ENCODE measurements around the gene RASA3.
"Not testable (repeated sequence)": the region's sequence is repeated elsewhere in the genome, so short reads cannot be mapped to it uniquely, and the experiment has no call there.

The RASA3 gene

GRCh38 chr13:114029866-114030625 lies 102.4 kb downstream of the RASA3 start:
- DNase-seq: no peak

- DNase-seq: no peak
Observed at GRCh38 chr13:114027826-114028225, 104.6 kb downstream of the RASA3 start.

GRCh38 chr13:114027046-114027715 lies 105.2 kb downstream of the RASA3 start:
- DNase-seq: no peak

- no peak for DNase-seq
Observed at GRCh38 chr13:114026481-114026880, 105.9 kb downstream of the RASA3 start.

- no peak for DNase-seq
Observed at GRCh38 chr13:114025714-114026431, 106.5 kb downstream of the RASA3 start.

GRCh38 chr13:114025405-114025713 lies 107.1 kb downstream of the RASA3 start:
- DNase-seq: no peak

- no peak for DNase-seq
Observed at GRCh38 chr13:114024603-114025404, 107.6 kb downstream of the RASA3 start.

GRCh38 chr13:114023716-114024602 lies 108.5 kb downstream of the RASA3 start:
- no peak for DNase-seq

GRCh38 chr13:114022876-114023275 lies 109.5 kb downstream of the RASA3 start:
- no peak for DNase-seq

- DNase-seq: no peak
Observed at GRCh38 chr13:114022309-114022669, 110.1 kb downstream of the RASA3 start.

- DNase-seq: no peak
Observed at GRCh38 chr13:114021464-114022308, 110.7 kb downstream of the RASA3 start.

- no peak for DNase-seq
Observed at GRCh38 chr13:114020750-114021463, 111.5 kb downstream of the RASA3 start.

GRCh38 chr13:114020134-114020533 lies 112.3 kb downstream of the RASA3 start:
- not testable (repeated sequence) for DNase-seq

GRCh38 chr13:114019367-114019766 lies 113.1 kb downstream of the RASA3 start:
- peak in 2 of 5 donors; percentile 34 to 43 for DNase-seq

- no peak for DNase-seq
Observed at GRCh38 chr13:114018461-114019055, 113.9 kb downstream of the RASA3 start.

GRCh38 chr13:114017966-114018365 lies 114.5 kb downstream of the RASA3 start:
- DNase-seq: no peak

GRCh38 chr13:114017028-114017630 lies 115.3 kb downstream of the RASA3 start:
- DNase-seq: no peak

- no peak for DNase-seq
Observed at GRCh38 chr13:114016321-114017027, 115.9 kb downstream of the RASA3 start.

- DNase-seq: no peak
Observed at GRCh38 chr13:114015969-114016295, 116.5 kb downstream of the RASA3 start.
